22Rv1 (cell line): ENCODE data around the gene ZYG11B.

ENCODE experiments used
- ZFX ChIP-seq: fragments of 450-650 bp; IDR thresholded peaks from 2 replicates; pipeline ENCODE4 v1.6.1; 2017; ENCODE audit warnings: antibody characterized with exemption, borderline replicate concordance
- TF ChIP-seq, protein P1 (sequence below): fragments of 450-650 bp; IDR thresholded peaks from 2 replicates; pipeline ENCODE4 v1.5.1; 2017; ENCODE audit warnings: mild to moderate bottlenecking

DNA sequence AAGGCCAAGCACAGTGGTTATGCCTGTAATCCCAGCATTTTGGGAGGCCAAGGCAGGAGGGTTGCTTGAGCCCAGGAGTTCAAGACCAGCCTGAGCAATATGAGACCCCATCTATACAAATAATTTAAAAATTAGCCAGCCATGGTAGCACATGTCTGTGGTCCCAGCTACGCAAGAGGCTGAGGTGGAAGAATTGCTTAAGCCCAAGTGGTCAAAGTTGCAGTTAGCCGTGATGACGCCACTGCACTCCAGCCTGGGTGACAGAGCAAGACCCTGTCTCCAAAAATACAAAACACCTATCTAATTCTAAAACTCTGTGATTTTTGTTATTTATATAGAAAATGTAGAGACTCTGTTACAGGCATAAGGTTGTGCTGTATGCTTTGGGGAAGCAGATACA, 72.1 kb downstream of the ZYG11B start:
- TF ChIP-seq, protein P1, sequence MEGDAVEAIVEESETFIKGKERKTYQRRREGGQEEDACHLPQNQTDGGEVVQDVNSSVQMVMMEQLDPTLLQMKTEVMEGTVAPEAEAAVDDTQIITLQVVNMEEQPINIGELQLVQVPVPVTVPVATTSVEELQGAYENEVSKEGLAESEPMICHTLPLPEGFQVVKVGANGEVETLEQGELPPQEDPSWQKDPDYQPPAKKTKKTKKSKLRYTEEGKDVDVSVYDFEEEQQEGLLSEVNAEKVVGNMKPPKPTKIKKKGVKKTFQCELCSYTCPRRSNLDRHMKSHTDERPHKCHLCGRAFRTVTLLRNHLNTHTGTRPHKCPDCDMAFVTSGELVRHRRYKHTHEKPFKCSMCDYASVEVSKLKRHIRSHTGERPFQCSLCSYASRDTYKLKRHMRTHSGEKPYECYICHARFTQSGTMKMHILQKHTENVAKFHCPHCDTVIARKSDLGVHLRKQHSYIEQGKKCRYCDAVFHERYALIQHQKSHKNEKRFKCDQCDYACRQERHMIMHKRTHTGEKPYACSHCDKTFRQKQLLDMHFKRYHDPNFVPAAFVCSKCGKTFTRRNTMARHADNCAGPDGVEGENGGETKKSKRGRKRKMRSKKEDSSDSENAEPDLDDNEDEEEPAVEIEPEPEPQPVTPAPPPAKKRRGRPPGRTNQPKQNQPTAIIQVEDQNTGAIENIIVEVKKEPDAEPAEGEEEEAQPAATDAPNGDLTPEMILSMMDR = no peak
- TF ChIP-seq ZFX = no peak
